HG02678 (cell line): ENCODE data around the gene APOL1.
A peak's percentile ranks its signal among the peaks of the same experiment; 100 is the strongest.
"Not testable (repeated sequence)": the region's sequence is repeated elsewhere in the genome, so short reads cannot be mapped to it uniquely, and the experiment has no call there.

ENCODE experiments used
- ATAC-seq: cut with Tn5 transposase; IDR thresholded peaks from one replicate; pipeline ENCODE4 v1.9.1; 2021; ENCODE audit warnings: mild to moderate bottlenecking, moderate library complexity; ENCODE audit not compliant: unreplicated experiment

APOL1 gene, protein sequence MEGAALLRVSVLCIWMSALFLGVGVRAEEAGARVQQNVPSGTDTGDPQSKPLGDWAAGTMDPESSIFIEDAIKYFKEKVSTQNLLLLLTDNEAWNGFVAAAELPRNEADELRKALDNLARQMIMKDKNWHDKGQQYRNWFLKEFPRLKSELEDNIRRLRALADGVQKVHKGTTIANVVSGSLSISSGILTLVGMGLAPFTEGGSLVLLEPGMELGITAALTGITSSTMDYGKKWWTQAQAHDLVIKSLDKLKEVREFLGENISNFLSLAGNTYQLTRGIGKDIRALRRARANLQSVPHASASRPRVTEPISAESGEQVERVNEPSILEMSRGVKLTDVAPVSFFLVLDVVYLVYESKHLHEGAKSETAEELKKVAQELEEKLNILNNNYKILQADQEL

DNA sequence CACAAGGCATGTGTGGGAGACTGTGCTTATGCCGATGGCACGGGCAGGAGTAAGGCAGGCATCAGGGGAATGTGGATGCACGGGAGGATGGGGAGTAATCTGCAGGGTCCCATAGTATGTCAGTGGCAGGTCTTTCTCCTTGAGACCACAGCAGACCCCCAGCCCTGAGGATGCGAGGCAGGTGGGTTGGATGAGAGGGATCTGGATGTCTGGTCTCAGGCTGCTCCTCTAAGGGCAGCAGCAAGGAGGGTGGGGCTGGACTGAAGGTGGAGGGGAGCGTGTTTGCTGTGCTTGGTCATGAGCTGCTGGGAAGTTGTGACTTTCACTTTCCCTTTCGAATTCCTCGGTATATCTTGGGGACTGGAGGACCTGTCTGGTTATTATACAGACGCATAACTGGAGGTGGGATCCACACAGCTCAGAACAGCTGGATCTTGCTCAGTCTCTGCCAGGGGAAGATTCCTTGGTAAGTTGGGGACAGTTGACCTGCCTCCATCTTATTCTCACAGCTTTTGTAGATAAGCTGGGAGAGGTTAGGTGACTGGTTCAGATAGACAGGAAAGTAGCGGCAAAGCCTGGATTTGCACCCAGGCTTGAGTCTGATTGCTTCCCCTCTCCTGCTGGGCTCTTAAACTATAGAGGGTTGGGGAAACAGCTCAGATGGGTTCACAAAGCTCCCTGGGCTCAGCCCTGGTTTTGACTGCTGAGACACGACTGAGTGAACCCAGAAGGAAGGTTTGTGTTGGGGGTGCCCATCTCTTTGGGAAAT is at the start of gene APOL1:
Gene APOL1, plus strand, starts transcription at position 380 of the 769 bp plus-strand sequence. CDS start 1,823 bp downstream, outside the sequence.
- peak; percentile 67 for ATAC-seq

DNA sequence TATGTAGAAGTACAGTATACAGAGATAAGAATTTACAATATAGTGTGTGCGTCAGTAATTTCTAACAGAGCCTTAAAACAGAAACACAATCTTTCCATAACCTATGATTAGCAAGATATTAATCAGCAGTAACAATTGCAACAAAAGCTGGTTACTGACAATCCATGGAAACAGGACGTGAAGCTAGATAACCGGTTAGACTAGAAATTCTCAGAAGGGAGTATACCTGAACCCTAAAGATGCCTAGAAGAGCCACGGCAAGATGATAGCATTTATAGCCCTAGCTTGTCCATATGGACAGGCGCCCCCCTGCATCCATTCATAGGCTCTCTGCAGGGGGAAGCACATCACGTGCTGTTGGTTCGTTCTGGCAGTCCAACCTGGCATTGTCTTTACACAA is 49.5 kb upstream of the APOL1 start:
- ATAC-seq: not testable (repeated sequence)

DNA sequence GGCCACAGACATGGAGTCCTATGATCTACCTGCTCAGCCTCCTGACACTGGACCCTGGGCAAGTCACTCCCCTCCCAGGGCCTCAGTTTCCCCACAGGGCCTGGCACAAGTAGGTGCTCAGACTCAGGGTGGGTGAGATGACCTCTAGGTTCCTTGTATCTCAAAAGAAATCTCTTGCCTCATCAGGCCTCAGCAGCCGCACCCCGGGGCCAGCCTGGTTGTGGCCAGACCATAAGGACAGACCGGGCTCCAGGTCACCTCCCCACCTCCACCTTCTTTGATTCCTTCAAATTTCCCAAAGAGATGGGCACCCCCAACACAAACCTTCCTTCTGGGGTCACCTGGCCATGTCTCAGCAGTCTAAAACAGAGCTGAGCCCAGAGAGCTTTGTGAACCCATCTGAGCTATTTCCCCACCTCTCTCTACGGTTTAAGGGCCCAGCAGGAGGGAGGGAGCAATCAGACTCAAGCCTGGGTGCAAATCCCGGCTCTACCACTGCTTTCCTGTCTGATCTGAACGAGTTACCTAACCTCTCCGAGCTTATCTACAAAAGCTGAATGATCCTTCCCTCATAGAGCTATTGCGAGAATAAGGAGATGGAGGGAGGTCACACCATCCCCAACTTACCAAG is 48.8 kb upstream of the APOL1 start:
- no peak for ATAC-seq

DNA sequence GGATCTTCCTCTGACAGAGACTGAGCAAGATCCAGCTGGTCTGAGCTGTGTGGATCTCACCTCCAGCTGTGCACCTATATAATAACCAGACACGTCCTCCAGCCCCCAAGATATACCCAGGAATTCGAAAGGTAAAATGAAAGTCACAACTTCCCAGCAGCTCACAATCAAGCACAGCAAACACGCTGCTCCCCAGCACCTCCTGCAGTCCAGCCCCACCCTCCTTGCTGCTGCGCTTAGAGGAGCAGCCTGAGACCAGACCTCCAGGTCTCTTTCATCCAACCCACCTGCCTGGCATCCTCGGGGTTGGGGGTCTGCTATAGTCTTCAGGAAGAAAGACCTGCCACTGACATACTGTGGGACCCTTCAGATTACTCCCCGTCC is 48.3 kb upstream of the APOL1 start:
- no peak for ATAC-seq

DNA sequence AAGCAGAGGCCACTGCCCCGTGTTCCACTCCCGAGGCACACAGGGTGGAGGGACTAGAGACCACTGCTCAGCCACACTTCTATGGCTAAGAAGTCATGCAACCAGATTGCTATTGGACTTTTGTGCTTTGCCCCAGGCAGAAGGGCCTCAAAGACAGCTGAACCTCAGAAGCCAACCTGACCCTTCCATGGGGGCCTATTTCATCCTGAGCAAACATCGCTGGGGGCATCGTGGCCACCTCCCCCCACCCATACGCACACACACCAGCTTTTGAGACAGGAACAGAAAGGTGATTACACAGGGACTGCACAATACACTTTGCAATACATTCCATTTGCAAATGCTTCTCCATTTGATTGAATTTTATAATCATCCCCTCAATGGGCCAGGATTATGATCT is 47.4 kb upstream of the APOL1 start:
- ATAC-seq: not testable (repeated sequence)

DNA sequence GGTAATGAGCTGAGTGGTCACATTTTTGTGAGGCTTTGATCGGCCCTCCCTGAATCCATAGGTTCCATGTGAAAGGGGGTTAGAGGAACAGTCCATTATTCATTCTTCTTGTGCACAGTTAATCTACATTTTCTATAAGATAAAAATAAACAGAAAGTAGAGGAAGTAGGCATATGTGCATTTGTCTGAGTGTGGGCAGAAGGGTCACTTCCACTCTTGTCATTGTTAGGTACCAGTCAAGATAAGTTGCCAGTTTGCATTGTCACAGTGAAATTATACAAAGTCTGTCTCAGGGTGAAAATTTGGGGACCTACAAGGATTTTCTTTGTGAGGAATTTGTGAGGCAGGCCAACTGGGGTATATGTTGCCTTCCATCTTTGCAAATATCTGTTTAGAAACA is 46.7 kb upstream of the APOL1 start:
- no peak for ATAC-seq

DNA sequence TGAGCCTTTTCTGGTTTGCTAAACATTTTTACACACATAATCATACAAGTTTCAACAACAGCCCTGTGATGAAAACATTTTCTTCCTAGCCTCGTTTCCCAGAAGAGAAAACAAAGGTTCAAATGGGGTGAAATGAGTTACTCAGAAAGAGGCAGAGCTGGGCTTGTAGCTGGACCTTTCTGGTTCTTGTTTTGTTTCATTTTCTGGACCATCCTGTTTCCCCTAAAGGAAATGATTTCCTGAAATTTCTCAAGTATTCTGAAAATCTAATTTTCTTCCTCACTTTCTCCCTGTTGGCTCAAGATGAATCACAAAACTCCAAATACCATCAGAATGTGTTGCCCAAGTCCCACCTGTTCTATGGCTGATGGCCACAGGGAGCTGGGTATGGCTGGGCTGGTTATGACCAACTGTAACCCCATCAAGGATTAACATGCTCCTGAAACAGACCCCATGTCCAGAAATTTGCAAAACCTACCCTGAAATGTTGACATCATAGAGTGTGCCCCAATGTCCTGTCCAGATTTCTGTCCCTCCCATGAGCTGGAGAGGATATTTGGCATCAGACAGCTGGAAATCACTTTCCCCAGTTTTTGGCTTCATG is 44.7 kb upstream of the APOL1 start:
- no peak for ATAC-seq

DNA sequence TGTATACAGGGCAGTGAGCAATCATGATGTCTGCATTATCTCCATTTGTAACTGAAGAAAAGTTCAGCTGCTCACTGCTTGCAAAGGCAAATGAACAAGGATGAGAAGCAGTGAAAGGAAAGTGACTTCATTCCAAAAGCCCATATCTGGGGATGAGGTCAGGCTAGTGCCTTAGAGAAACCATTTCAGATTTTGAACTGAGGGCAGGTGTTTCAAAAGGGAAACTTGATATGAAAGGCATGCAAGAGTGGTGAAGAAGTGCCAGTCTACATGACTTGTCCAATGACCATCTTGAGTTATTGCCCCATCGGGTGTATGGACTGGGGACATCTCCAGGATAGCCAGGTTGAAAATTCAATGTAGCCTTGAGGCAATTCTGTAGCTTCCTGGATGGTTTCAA is 44.0 kb upstream of the APOL1 start:
- no peak for ATAC-seq

DNA sequence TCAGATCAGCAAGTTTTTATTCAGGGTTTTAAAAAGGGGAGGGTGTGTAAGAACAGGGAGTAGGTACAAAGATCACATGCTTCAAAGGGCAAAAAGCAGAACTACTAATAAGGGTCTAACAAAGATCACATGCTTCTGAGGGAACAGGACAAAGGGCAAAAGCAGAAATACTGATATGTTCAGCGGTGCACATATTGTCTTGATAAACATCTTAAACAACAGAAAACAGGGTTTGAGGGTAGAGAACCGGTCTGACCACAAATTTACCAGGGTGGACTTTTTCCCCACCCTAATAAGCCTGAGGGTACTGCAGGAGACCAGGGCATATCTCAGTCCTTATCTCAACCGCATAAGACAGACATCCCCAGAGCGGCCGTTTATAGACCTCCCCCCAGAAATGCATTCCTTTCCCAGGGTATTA is 43.4 kb upstream of the APOL1 start:
- ATAC-seq: not testable (repeated sequence)

DNA sequence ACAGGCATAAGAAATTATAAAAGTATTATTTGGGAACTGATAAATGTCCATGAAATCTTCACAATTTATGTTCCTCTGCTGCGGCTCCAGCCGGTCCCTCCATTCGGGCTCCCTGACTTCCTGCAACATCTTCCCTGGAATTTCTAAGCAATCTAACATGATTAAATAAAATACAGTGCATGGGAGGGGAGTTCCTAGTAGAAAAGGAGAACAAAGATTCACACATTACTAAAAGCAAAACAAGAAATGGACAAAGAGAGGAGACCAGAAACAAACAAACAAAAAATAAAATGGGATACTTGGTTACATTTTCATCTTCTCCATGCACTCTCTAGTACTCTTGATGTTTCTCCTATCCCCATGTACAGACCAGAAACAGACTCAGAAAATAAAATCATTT is 42.7 kb upstream of the APOL1 start:
- no peak for ATAC-seq

DNA sequence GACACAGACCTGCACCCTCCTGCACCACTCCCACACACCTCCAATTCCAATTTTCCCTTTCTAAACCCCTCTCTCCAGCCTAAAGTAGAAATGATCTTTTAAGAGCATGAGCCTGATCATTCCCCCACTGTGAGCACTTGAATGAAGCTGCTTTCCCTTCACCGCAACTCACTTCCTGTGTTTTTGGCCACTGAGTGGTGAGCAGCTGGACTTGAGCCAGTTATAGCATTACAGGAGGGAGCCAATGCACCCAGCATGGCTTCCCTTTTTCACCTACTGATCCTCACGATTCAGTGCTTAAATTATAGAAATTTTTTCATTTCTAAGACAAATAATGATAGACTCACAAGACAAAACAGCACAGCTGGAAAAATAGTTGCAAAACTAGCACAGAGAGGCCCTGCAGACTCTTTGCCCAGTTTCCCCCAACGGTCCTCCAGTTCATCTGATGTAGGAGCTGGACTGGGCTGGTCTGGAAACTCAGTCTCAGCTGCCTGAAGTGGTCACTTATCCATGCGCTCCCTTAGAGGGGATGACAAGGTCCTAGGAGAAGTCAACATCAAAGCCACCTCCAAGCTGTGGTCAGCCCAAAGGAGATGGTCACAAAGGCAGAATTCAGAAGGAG is 41.6 kb upstream of the APOL1 start:
- ATAC-seq: no peak

DNA sequence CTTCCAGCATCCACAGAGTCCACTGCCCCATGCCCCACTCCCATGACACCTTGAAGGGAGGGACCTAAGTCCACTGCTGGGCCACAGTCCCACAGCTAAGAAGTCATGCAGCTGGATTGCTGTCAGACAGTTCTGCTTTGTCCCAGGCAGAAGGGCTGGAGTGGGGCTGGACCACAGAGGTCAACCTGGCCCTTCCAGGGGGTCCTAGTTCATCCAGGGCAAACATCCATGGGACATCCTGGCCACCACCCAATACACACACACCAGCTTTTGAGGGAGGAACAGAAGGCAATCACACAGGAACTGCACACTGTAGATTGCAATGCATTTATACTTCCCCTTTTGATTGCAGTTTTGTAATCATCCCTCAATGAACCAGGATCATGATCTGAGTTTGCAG is 40.0 kb upstream of the APOL1 start:
- no peak for ATAC-seq

DNA sequence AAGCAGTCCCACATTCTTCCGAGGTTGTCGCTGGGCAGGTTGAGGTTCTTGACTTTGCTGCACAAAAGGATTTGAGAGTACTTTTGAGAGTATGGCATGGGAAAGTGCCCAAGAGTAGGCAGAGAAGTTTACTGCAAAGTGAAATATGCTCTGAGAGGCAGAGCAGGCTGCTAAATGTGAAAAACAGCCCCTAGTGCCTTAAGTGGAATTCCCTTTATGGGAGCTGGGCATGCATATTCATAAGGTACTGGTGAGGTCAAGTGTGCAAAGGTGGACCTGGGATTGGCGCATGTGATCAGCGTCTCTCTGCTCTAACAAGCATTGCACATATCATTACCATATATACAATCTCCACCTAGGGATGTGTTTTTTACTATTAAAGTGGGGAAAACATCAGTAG is 39.3 kb upstream of the APOL1 start:
- ATAC-seq: no peak

DNA sequence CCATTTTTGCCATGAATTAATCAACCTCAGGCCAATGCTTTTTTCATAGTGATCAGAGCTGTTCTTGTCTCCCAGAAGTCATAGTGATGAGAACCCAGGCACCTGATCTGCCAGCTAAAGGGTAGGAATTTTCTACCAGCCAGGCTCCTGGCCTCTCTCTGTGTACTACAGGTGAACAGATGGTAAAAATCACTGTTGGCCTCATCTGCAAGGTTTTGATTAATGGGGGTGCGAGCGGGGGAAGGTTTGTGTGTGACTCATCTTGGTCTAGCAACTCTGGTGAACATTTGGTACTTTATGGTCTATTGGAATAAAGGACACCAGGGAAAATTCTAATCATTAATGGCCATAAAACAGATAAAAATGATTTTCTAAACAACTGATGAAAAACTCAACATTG is 37.0 kb upstream of the APOL1 start:
- ATAC-seq: no peak

DNA sequence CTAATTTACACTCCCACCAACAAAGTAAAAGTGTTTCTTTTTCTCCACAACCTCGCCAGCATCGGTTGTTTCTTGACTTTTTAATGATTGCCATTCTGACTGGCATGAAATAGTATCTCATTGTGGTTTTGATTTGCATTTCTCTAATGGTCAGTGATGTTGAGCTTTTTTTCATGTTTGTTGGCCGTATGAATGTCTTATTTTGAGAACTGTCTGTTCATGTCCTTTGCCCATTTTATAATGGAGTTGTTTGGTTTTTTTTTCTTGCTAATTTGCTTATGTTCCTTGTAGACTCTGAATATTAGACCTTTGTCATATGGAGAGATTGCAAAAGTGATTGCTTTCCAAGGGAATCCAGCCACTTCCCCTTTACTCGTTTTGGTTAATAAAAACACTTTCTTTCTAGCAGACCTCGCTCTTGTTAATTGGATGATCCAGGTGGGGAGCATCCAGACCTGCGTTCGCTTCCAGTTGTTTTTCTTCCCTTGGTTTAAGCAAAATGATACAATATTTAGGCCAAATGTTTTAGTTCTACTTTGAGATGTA is 34.2 kb upstream of the APOL1 start:
- no peak for ATAC-seq

DNA sequence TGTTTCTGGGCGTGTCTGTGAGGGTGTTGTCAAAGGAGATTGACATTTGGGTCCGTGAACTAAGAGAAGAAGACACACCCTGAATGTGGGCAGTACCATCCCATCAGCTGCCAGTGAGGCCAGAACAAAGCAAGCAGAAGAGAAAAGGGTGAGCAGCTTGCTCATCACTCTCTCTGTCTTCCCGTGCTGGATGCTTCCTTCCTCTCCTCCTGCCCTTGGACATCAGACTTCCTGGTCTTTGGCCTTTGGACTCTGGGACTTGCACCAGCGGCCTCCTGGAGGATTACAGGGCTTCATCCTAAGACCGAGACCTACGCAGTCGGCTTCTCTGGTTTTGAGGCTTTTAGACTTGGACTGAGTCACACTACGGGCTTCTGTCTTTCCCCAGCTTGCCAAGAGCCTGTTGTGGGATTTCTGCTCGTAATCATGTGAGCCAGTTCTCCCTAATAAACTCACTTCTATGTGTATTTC is 32.4 kb upstream of the APOL1 start:
- ATAC-seq: no peak

DNA sequence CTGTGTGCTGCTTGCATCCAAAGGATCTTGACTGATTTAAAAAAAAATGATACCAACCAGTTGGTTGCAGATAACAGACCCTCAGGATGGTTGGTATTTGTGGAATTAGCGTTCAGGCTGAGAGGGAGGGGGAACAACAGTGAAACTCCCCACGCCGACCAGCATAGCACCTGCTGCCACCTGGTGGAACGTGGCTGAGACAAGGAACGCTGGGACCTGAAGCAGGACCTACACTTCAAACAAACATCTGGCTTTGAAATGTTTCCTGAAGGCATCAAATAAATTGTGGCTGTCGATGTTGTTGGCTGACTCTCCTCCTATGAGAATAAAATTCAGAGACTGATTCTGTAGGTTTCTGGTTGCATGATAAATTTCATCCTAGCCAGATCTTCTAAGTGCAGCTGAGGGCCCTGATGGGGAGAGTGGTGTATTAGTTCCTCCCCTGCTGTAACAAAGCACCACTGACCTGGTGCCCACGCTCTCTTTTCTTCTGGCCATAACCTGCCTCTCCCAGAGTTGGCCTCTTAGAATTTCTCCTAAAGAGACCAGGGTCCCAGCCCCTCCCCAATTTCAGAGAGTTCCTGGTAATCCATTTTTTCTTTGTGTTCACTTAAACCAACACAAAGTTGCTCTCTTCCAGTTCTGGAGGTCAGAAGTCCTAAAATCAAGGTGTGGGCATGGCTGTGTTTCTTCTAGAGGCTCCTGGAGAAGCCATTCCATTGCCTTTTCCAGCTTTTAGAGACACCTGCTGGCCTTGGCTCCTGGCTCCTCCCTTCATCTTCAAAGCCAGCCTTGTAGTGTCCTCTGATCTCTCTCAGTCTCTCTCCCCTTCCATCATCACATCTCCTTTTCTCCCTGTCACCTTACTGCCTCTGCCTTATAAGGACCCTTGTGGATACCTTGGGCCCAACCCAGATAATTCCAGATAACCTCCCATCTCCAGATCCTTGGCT is 30.9 kb upstream of the APOL1 start:
- ATAC-seq: no peak

DNA sequence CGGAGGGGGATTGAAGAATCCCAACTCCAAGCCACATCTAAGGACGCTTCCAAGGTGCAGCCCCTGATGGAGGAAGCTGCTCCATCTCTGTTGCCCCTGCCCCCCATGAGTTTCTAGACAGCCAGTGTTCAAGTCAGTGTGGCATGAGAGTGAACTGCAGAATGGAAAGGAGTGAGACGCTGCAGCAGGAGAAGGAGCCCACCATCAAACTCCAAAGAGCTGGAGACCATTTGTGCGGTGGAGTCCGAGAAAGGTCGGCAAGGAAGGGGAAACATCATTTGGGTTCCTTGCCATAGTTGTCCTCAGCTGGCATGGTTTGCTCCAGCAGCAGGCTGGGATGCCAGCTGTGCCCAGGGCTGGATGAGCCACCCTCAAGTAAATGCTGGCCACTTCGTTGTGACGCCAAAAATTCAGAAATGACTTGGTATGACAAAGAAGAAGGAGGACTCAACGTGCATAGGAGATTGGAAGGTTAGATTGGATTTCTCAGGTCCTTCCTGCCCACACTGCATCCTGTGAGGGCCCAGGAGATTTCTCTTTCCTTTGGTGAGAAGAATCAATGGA is 30.0 kb upstream of the APOL1 start:
- ATAC-seq: no peak

DNA sequence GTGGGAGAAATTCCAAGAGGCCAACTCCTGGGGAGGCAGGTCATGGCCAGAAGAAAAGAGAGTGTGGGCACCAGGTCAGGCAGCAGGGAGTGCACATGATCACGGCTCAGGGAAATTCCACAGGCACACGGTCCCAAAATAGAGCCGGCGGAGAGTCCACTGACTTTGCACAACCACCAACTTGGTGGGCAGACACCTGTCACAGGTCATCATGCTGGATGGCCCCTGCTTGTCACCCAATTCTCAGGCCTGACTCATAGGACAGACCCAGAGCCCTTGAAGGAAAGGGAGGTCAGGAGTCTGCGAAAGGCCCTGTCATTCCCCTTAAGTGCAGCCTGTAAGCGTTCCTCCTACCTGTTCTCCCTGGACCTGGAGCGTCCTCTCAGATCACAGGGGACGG is 29.4 kb upstream of the APOL1 start:
- no peak for ATAC-seq
